ENCODE measurements around the gene MAP7. TPM values are rescaled to one million over a fixed set of nuclear protein-coding genes. Genes with fewer than 3 reads are reported as not detected.

MAP7 gene
- total RNA-seq, 1 experiment from 2014 or later, result 33.0 TPM

DNA sequence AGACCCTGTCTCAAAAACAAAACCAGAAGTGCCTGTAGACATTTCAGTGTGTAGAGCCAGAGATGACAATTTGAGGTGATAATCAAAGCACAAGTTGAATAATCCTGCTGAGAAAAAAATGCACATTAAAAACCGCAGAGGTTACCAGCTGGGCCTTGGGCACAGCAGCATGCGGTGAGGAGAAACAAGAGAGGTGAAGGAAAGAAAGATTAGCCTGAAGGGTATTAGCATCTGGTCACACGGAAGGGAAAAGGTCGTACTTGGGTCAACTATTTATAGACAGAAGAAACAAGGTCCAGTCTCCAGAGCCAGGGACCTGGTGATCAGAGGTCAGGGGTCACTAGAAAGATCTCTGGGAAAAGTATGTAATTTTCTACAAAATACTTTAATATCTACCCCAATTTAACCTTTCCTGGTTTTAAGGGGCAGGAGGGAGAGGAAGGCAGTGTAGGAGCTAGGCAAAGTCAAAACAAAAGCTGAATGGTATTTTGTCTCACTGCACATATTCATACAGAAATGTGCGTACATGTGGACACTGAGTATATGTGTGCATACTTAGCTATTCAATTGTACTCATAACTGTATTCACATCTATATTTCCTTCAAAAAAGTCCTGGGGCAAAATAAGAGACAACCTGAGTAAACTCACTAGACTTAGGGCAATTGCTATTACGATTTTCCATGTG is 10.1 kb downstream of the MAP7 start:
- peak; percentile 17 for DNase-seq (ENCODE audit: low read depth, low spot score)
- in situ Hi-C loops (cut with HindIII; ENCODE audit: low pct_unique_long_range_greater_than_20kb, low sequenced_read_pairs), result no loop called here

DNA sequence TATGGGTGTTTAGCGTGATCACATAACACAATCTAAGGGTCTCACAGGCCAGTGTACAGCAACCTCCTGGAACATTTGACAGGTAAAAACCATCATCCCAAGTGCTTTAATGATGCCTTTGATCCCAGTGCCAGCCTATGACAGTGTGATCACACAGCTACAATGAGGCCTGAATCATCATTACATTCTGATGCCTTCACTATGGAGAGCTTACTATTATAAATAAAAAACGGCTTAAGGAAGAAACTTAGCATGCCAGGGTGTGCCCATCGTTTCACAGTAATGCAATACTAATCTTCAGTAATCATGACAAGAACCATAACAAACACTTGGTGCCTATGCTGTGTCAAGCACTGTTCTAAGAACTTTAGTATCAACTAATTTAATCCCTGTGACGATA is 11.4 kb downstream of the MAP7 start:
- no peak for DNase-seq (ENCODE audit: low read depth, low spot score)
- in situ Hi-C loops (cut with HindIII; ENCODE audit: low pct_unique_long_range_greater_than_20kb, low sequenced_read_pairs), result no loop called here

DNA sequence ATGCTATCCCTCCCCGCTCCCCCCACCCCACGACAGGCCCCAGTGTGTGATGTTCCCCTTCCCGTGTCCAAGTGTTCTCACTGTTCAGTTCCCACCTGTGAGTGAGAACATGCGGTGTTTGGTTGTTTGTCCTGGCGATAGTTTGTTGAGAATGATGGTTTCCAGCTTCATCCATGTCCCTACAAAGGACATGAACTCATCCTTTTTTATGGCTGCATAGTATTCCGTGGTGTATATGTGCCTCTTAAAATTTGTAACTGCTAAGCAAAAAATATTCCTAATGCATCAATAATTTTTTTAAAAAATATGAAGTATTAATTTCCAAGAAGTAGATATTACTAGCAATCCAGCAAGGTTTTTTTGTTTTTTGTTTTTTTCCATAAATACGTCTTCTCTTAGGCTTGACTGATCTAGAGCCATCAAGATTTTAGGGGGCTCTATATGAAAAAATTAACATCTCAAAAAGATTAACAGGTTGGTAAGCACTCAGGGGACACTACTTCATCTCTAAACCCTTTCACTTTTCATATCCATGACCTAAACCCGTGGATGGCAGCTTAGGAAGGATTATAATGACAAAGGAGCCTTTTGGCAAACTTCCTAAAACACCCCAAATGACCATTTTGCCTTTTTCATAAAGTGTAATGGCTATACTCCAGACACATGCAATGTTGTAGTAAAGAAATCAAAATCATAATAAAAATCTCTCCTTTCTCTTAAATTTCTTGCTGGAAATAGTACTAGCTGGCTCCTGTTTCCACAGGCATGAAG is 14.2 kb downstream of the MAP7 start:
- in situ Hi-C loops (cut with HindIII; ENCODE audit: low pct_unique_long_range_greater_than_20kb, low sequenced_read_pairs), result no loop called here

DNA sequence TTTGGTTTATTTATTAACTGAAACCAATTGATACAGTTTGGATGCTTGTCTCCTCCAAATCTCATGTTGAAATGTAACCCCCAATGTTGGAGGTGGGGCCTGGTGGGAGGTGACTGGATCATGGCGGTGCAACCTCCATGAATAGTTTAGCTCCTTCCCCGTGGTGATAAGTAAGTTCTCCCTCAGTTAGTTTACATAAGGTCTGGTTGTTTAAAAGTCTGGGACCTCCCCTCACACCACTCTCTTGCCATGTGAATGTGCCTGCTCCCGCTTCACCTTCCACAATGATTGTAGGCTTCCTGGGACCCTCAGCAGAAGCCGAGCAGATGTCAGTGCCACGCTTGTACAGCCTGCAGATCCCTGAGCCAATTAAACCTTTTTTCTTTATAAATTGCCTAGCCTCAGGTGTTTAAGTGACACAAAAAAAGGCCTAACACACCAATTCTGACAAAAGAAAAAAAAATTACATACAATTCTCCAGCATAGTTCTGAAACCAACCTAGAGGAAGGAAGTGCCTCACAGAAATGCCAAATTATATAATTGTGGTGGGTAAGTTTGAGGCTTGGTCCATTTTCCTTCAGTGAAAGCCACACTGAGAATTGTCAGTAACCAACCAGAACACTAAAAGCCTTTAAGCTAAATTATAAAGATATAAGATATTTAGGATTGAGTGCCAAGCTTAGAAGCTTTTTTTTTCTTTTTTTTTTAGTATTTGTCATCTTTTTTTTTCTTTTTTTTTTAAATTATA is 15.0 kb downstream of the MAP7 start:
- DNase-seq (ENCODE audit: low read depth, low spot score), result no peak
- in situ Hi-C loops (cut with HindIII; ENCODE audit: low pct_unique_long_range_greater_than_20kb, low sequenced_read_pairs), result no loop called here

More for the DNA sequence above, 14.2 kb downstream of the MAP7 start:
- no peak for DNase-seq (ENCODE audit: low read depth, low spot score)

DNA sequence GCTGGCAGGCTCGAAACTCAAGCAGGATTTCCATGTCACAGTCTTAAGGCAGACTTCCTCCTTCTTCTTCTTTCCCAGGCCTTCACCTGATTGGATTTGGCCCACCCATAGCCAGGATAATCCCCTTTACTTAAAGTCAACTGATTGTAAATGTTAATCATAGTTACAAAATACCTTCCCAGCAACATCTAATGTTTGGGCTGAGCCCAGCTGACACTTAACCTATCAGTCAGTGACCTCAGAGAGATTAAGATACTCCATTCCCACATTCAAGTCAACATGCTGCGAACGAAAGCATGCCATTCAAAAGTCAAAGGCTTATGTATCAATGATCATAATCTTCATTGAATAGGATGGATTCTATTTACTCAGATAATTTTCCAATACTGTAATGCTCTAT is 16.0 kb downstream of the MAP7 start:
- no peak for DNase-seq (ENCODE audit: low read depth, low spot score)
- in situ Hi-C loops (cut with HindIII; ENCODE audit: low pct_unique_long_range_greater_than_20kb, low sequenced_read_pairs), result no loop called here

DNA sequence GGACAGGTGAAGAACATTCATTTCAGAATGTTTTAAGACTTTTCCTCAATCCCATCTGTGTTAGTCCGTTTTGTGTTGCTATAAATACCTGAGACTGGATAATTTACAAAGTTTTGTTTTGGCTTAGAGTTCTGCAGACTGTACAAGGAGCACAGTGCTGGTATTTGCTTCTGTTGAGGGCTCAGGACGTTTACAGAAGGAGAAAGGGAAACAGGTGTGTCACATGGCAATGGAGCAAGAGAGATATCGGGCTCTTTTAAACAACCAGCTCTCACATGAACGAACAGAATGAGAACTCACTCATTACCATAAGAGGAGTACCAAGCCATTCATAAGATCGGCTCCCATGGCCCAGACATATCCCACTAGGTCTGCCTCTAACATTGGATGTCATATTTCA is 16.7 kb downstream of the MAP7 start:
- no peak for DNase-seq (ENCODE audit: low read depth, low spot score)
- in situ Hi-C loops (cut with HindIII; ENCODE audit: low pct_unique_long_range_greater_than_20kb, low sequenced_read_pairs), result no loop called here

DNA sequence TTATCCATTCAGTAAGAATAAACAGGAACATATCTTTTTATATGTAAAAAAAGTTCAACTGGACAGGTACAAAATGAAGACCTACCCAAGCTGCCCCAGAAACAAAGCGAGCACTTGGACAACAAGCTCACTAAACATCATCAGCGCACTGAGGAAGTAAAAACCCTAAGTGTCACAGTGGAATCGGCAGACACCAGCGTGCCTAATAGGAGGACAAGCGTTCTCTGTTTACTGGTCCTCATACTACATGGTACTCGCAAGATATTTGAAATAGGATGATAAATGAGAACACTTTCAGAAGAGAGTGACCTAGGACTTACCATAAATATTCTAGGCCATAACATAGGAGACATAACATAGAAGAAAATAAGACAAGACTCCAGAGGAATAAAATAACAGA is 18.2 kb downstream of the MAP7 start:
- in situ Hi-C loops (cut with HindIII; ENCODE audit: low pct_unique_long_range_greater_than_20kb, low sequenced_read_pairs), result no loop called here
- DNase-seq (ENCODE audit: low read depth, low spot score), result no peak

DNA sequence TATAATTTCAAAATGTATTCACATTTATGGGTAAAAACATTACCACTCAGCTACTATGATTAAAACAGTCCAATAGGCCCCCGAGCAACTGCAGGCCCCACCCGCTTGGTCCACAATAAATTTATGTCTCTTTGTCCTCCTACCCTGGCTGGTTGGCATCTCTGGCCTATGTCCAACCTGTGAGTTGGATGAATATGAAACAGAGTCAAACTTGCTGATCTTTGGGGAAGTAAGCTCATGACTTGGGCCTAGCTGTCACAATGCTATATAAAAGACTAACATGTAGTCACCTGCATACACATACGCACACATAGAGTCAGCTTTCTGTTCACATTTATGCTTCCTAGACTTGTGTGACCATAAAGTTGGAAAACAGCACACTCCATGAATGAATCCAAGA is 20.5 kb downstream of the MAP7 start:
- in situ Hi-C loops (cut with HindIII; ENCODE audit: low pct_unique_long_range_greater_than_20kb, low sequenced_read_pairs), result no loop called here
- DNase-seq (ENCODE audit: low read depth, low spot score), result no peak

DNA sequence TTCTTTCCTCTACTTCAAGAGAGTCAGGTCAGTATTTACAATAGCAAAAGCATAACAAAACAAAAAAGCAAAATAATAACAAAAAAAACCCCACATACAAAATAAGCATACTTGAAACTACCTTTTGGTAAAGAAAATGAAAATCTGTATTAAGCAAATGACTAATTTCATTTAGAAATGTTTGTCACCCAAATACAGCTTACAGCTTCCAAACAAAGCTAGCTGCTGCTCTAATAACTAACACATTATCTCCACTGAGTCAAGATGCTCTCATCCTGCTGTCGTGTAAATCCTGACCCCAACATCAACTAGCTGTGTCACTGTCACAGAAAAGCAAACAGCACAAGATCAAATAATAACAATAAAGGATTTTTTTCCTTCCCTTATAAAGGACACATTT is 21.7 kb downstream of the MAP7 start:
- in situ Hi-C loops (cut with HindIII; ENCODE audit: low pct_unique_long_range_greater_than_20kb, low sequenced_read_pairs), result no loop called here
- DNase-seq (ENCODE audit: low read depth, low spot score), result no peak

DNA sequence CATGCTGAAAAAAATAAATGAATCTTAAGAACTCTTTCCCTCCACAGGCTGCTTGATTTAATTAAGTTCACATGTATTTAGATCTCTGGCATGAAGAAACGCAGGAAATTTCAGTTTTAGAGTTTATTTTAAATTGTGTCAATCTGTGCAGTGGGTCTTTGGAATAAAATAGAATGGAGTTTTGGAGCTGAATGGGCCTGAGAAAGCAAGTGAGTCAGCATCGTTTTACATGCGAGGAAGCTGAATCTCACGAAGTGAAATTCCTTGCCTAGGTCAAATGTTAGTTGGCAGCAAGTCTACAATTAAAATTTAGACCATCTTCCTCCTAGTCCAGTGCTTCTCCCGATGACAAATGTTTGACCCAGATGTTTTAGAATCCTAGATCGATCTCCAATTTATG is 22.4 kb downstream of the MAP7 start:
- no peak for DNase-seq (ENCODE audit: low read depth, low spot score)

DNA sequence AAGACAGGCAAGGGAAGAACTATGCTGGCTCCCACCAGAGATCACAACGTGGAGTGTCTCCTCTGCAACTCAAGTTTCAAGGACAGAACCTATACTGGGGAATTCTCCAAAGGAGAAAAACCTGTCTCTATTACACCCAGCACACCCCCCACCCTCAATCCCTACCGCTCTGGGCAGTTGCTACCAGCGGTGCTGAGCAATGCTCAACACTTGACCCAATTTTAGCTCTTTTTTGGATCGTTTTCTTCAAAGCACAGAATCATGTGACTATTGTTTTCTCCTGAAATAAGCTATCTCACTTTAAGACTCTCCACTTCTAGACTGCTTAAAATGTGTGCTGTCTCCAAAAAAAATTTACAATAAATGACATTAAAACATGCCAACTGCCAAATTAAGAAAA is 23.3 kb downstream of the MAP7 start:
- no peak for DNase-seq (ENCODE audit: low read depth, low spot score)
- in situ Hi-C loops (cut with HindIII; ENCODE audit: low pct_unique_long_range_greater_than_20kb, low sequenced_read_pairs), result no loop called here

More for the DNA sequence above, 22.4 kb downstream of the MAP7 start:
- in situ Hi-C loops (cut with HindIII; ENCODE audit: low pct_unique_long_range_greater_than_20kb, low sequenced_read_pairs), result no loop called here

DNA sequence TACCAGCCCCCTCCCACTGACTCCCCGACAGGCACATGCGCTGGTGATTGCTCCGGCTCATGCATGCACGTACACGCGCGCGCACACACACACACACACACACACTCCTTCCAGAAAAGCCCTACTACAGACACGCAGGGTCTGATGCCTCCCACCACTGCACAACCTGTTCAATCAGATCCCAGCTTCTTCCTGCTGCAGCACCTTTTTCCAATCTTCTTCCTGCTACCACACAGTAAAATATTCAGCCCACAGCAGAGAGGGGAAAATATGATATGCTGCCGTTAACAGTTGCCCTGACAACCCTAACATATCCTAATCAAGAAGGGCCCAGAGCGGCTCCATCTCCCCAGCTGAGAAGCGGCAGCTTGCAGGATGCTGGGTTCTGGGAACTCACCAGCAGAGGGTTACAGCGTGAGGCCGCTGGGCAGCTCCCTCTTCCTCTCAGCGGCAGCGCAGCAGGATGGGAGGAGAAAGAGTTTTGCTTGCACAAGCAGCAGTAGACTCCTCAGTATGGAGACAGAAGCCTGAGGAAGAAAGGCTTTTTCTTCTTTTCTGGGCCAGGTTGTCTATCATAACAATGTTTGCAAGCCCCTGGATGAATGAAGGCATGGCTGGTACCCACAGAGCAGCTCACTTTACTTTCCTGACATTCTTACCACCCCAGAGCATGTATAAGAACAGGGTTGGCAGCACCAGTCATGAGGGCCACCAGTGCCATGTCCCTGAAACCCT is 23.9 kb downstream of the MAP7 start:
- DNase-seq (ENCODE audit: low read depth, low spot score), result peak; percentile 69
- in situ Hi-C loops (cut with HindIII; ENCODE audit: low pct_unique_long_range_greater_than_20kb, low sequenced_read_pairs), result no loop called here

DNA sequence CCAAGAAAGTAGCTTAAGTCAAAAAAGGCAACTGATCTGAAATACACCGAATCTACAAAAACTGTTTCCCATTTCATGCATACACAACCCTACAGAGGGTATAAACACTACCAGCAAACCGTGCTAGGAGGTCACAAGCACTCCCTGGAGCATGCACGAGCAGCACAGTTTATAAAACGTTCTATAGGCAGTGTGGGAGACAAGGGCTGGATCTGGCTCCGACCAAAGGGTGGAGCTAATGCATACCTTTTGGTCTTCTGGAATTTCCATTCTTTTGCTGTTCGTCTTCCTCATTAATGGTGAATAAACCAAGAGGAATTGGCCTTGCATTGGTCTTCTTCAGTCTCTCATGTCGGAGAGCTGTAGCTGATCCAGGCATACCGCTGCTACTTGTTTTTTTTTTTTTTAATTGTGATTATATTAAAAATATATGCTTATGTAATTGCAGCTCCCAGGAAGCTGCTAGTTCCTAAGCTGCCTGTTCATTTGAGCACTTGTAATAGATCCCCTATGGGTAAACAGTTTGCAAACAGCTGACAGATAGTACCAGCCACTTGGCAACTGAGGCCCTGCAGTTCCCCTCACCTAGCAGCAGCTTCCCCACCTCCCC is 24.5 kb downstream of the MAP7 start:
- in situ Hi-C loops (cut with HindIII; ENCODE audit: low pct_unique_long_range_greater_than_20kb, low sequenced_read_pairs), result no loop called here
- peak; percentile 24 for DNase-seq (ENCODE audit: low read depth, low spot score)

DNA sequence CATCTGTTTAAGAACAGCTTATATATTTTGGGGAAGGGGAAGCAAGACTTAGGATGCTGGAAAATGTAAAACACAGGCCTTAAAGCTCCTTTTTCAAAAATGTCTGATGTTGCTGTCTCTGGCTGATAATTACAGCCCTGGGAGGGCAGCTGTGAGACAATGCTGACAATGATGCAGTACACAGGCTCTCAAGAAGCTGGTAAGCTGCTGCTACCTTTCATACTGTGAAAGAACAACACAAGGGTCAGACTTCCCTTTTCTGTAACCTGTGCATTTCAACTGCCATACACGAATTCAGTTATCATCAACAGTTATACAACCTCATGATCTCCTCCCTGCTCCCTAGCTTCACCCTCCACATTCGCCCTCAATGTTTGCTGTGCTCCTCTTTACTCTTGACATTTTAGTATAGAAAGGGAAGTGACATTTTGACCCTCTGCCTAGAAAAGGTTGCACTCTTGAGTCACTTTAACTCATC is 25.2 kb downstream of the MAP7 start:
- DNase-seq (ENCODE audit: low read depth, low spot score), result no peak
- in situ Hi-C loops (cut with HindIII; ENCODE audit: low pct_unique_long_range_greater_than_20kb, low sequenced_read_pairs), result no loop called here

DNA sequence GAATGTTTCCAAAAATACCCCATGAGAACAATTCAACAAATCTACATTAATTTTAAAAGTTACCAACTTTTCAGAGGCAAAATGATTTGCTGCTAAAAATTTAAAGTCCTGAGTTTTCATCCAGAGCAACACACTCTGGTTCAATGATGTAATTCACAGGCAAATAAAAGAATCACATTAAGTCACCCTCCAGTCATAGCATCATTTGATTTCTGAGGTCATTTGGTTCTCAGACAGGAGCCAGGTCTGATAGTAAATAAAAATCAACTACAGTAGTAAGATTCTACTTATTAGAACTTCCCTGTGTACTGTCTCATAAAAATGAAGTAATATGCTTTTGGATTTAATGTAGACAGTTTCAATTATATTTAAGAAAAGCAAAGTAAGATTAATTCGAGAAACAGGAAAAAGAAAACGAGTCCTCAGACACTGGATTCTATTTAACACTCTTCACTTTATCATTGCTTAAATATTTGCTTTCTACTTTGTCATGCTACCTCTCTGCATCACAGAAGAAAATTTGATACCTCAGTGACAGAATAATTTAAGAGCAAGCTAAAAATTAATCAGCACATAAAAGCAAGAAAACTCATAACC is 25.8 kb downstream of the MAP7 start:
- no peak for DNase-seq (ENCODE audit: low read depth, low spot score)
- in situ Hi-C loops (cut with HindIII; ENCODE audit: low pct_unique_long_range_greater_than_20kb, low sequenced_read_pairs), result no loop called here

DNA sequence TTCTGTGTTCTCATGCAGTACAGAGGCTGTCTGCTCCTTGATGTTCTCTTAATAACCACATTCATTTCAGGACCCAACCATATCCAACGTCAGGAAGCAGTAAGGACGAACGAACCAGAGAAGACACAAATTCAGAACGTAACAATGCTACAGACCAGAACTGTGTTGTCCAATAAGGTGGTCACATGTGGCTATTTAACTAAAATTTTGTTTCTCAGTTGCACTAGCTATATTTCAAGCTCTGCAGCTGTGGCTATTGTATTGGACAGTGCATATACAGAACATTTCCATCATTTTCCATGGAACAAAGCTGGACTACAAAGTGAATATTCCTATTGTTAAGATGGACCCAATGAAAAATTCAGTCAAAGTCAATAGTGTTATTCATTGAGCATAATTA is 27.0 kb downstream of the MAP7 start:
- in situ Hi-C loops (cut with HindIII; ENCODE audit: low pct_unique_long_range_greater_than_20kb, low sequenced_read_pairs), result no loop called here

DNA sequence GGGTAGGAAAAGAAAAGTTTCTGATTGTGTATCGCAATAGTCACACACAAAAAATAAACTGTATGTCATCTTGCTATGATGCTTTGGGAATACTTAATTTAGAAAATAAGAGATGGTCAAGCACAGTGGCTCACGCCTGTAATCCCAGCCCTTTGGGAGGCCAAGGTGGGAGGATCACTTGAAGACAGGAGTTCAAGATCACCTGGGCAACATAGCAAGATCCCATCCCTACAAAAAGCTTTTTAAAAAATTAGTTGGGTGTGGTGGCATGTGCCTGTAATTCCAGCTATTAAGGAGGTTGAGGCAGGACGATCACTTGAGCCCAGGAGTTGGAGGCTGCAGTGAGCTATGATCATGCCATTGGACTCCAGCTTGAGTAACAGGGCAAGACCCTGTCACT is 27.6 kb downstream of the MAP7 start:
- no peak for DNase-seq (ENCODE audit: low read depth, low spot score)
- in situ Hi-C loops (cut with HindIII; ENCODE audit: low pct_unique_long_range_greater_than_20kb, low sequenced_read_pairs), result no loop called here

More for the DNA sequence above, 27.0 kb downstream of the MAP7 start:
- DNase-seq (ENCODE audit: low read depth, low spot score), result no peak
